GM23338 (cell line): ENCODE measurements around the gene LMO1.

Experiments used
- CTCF ChIP-seq, 2 experiments: fragments of 200-600 bp in 1 of 2; sonication (generic) in 1 of 2; conservative IDR thresholded peaks; 2 replicates each; pipeline versions ENCODE4 v1.5.1 to v1.6.1; 2016 to 2017; ENCODE audit warnings: antibody characterized with exemption in 2 of 2, low read depth in 2 of 2, mild to moderate bottlenecking in 2 of 2, moderate library complexity in 1 of 2
- EZH2 ChIP-seq: fragments of 200-600 bp; sonication (generic); IDR thresholded peaks from one replicate; pipeline ENCODE4 v1.8.0; 2017; ENCODE audit warnings: antibody characterized with exemption, mild to moderate bottlenecking, low read depth; ENCODE audit not compliant: unreplicated experiment

GRCh38 chr11:8256271-8257002 lies 7.2 kb downstream of the LMO1 start:
- TF ChIP-seq CTCF (conservative IDR thresholded peaks at IDR 0.05; ENCODE audit: low read depth in 2 of 2) = no peak
- no peak for TF ChIP-seq EZH2
